HG03135 (cell line): ENCODE data around the gene WHRN.

Experiments
- ATAC-seq: cut with Tn5 transposase; IDR thresholded peaks from one replicate; pipeline ENCODE4 v1.9.1; 2021; ENCODE audit warnings: mild to moderate bottlenecking, moderate library complexity; ENCODE audit not compliant: unreplicated experiment

Gene WHRN

GRCh38 chr9:114515528-114515927 is 10.3 kb upstream of the WHRN start:
- no peak for ATAC-seq

- ATAC-seq: no peak
Observed at GRCh38 chr9:114513959-114514267, 8.6 kb upstream of the WHRN start.

- no peak for ATAC-seq
Observed at GRCh38 chr9:114513055-114513958, 8.0 kb upstream of the WHRN start.

GRCh38 chr9:114511978-114512874 is 7.0 kb upstream of the WHRN start:
- ATAC-seq: no peak

GRCh38 chr9:114507726-114508125 is 2.5 kb upstream of the WHRN start:
- no peak for ATAC-seq

GRCh38 chr9:114506082-114506390 is 763 bp upstream of the WHRN start:
- no peak for ATAC-seq

GRCh38 chr9:114504341-114505186 is 709 bp downstream of the WHRN start:
- ATAC-seq: no peak

GRCh38 chr9:114503522-114504340 is 1.5 kb downstream of the WHRN start:
- no peak for ATAC-seq

- no peak for ATAC-seq
Observed at GRCh38 chr9:114503009-114503408, 2.3 kb downstream of the WHRN start.

GRCh38 chr9:114501796-114502682 is 3.2 kb downstream of the WHRN start:
- ATAC-seq: no peak

- no peak for ATAC-seq
Observed at GRCh38 chr9:114500697-114501292, 4.5 kb downstream of the WHRN start.

- no peak for ATAC-seq
Observed at GRCh38 chr9:114499941-114500696, 5.2 kb downstream of the WHRN start.

GRCh38 chr9:114499528-114499927 is 5.7 kb downstream of the WHRN start:
- ATAC-seq: no peak

- no peak for ATAC-seq
Observed at GRCh38 chr9:114497727-114498382, 7.4 kb downstream of the WHRN start.

GRCh38 chr9:114497236-114497635 is 8.0 kb downstream of the WHRN start:
- ATAC-seq: no peak

- no peak for ATAC-seq
Observed at GRCh38 chr9:114496011-114496410, 9.3 kb downstream of the WHRN start.

- ATAC-seq: no peak
Observed at GRCh38 chr9:114494776-114495569, 10.3 kb downstream of the WHRN start.
